K562 (cell line): ENCODE measurements around the gene UNC93B1. TPM values are rescaled to one million over a fixed set of nuclear protein-coding genes. Genes with fewer than 3 reads are reported as not detected.

Experiments used
- CHCHD3 ChIP-seq: fragments of 250-450 bp; sonication (Bioruptor Pico); IDR thresholded peaks from 2 replicates; pipeline ENCODE4 v2.1.2; 2022; ENCODE audit warnings: mild to moderate bottlenecking
- CLOCK ChIP-seq: fragments of 250-450 bp; sonication (Bioruptor Pico); IDR thresholded peaks from 2 replicates; pipeline ENCODE4 v1.4.0; 2020; ENCODE audit warnings: mild to moderate bottlenecking, moderate library complexity, borderline replicate concordance
- FOXP1 ChIP-seq: sonication (generic); formaldehyde crosslinking; IDR thresholded peaks from 2 replicates; pipeline ENCODE4 v1.8.0; 2022; ENCODE audit warnings: mild to moderate bottlenecking, missing genetic modification reagents
- HOMEZ ChIP-seq: fragments of 250-450 bp; sonication (Bioruptor Pico); IDR thresholded peaks from 2 replicates; pipeline ENCODE4 v1.4.0; 2020; ENCODE audit warnings: mild to moderate bottlenecking, moderate library complexity
- ILK ChIP-seq: fragments of 450-650 bp; IDR thresholded peaks from 2 replicates; pipeline ENCODE4 v1.6.1; 2016; ENCODE audit warnings: missing genetic modification characterization, low read depth, mild to moderate bottlenecking, missing compliant biosample characterization, moderate library complexity, borderline replicate concordance
- NFIX ChIP-seq: fragments of 250-450 bp; sonication (Bioruptor Pico); IDR thresholded peaks from 2 replicates; pipeline ENCODE4 v1.4.0; 2020; ENCODE audit warnings: low read depth, mild to moderate bottlenecking, moderate library complexity
- NR4A1 ChIP-seq, 2 experiments: fragments of 250-450 bp in 1 of 2; fragments of 450-650 bp in 1 of 2; sonication (Bioruptor Pico) in 1 of 2; IDR thresholded peaks; 2 replicates each; pipeline versions ENCODE4 v1.4.0 to v1.6.1; 2016 to 2020; ENCODE audit warnings: mild to moderate bottlenecking in 2 of 2, missing compliant biosample characterization in 1 of 2, missing genetic modification characterization in 1 of 2, moderate library complexity in 1 of 2
- PHB2 ChIP-seq: fragments of 450-650 bp; IDR thresholded peaks from 2 replicates; pipeline ENCODE4 v1.6.1; 2017; ENCODE audit warnings: low read depth
- REST ChIP-seq, 2 experiments: fragments of 450-650 bp; formaldehyde crosslinking in 1 of 2; IDR thresholded peaks; 2 replicates each; pipeline versions ENCODE4 v1.4.0 to v1.6.1; 2014 to 2020; ENCODE audit warnings: mild to moderate bottlenecking in 2 of 2, borderline replicate concordance in 1 of 2, low read depth in 1 of 2
- TBP ChIP-seq: optimal IDR thresholded peaks from 2 replicates; pipeline ENCODE3; 2011; ENCODE audit warnings: low read depth, low read length, improper control_type of control experiment
- ZFP91 ChIP-seq: sonication (generic); formaldehyde crosslinking; IDR thresholded peaks from 2 replicates; pipeline ENCODE4 v1.8.0; 2022; ENCODE audit warnings: mild to moderate bottlenecking, missing genetic modification reagents
- ZNF224 ChIP-seq: sonication (generic); formaldehyde crosslinking; IDR thresholded peaks from 2 replicates; pipeline ENCODE4 v1.8.0; 2022; ENCODE audit warnings: mild to moderate bottlenecking, missing genetic modification reagents
- polyA plus RNA-seq, 8 experiments: library from polyadenylated mRNA; depleted of rRNA in 4 of 8; stranded (reverse) in 5 of 8; unstranded in 3 of 8; fragments of >200 nt; fragmentation: Nextera tagmentation in 2 of 8; fragmentation: Illumina TruSeq in 1 of 8; extraction: Ambion mirVana in 2 of 8; extraction: Trizol in 1 of 8; gene quantifications; 2 replicates each; pipeline versions ENCODE4 v1.2.1 to v1.2.3, GENCODE V29; 2011 to 2014; ENCODE audit warnings: inconsistent platforms in 1 of 8, missing spikeins in 1 of 8
- total RNA-seq, 7 experiments: library from RNA; depleted of rRNA in 6 of 7; stranded (reverse); fragments of >200 nt in 6 of 7; fragmentation: Illumina TruSeq in 2 of 7; extraction: Trizol in 2 of 7; gene quantifications; 2 replicates each; pipeline versions ENCODE4 v1.2.1 to v1.2.3, GENCODE V29; 2011 to 2021; ENCODE audit warnings: low replicate concordance in 1 of 7

UNC93B1 gene
- total and polyA plus RNA-seq, 9 of the 15 experiments (the other 6 are each of a cell fraction or from before 2014, with no cell fraction given), result 0.10 to 13.6 (median 6.5) TPM

- no peak for TF ChIP-seq HOMEZ (CRISPR knock-in tag)
- no peak for TF ChIP-seq PHB2
- TF ChIP-seq NR4A1 (CRISPR knock-in tag; IDR thresholded peaks at IDR 0.05), result no peak
- peak; percentile 90 for TF ChIP-seq NR4A1 (tag; IDR thresholded peaks at IDR 0.05)
- TF ChIP-seq NFIX (CRISPR knock-in tag), result no peak
- TF ChIP-seq ZNF224 (CRISPR knock-in tag), result no peak
- TF ChIP-seq TBP, result no peak
- no peak for TF ChIP-seq CHCHD3 (CRISPR knock-in tag)
- no peak for TF ChIP-seq ILK (tag)
- no peak for TF ChIP-seq ZFP91
- TF ChIP-seq REST (IDR thresholded peaks at IDR 0.05; ENCODE audit: borderline replicate concordance), result no peak
- no peak for TF ChIP-seq REST (CRISPR knock-in tag; IDR thresholded peaks at IDR 0.05; ENCODE audit: low read depth)
- no peak for TF ChIP-seq CLOCK (CRISPR knock-in tag)
- 0 out of 2 replicates have a peak, but pooled peaks have one; percentile 48 for TF ChIP-seq FOXP1 (CRISPR knock-in tag)
These were observed 39.6 kb upstream of the UNC93B1 start (continued) for GRCh38 chr11:68043349-68044144.
